Gastroesophageal sphincter (tissue), 4 donors: Measurements from ENCODE around the gene AKT3. TPM values are rescaled to one million over a fixed set of nuclear protein-coding genes. Genes with fewer than 3 reads are reported as not detected.

Experiments
- ATAC-seq: fragments of 150-250 bp; one replicate; pipeline ENCODE4 v1.9.1; 2016; ENCODE audit warnings: mild to moderate bottlenecking, moderate library complexity
- H3K27ac ChIP-seq, 4 donors: fragments of 200-600 bp; sonication (generic) in 3 of 4; 1 replicate in 3 of 4; 2 replicates in 1 of 4; pipeline ENCODE4 v1.5.1; 2016 to 2019
- H3K27me3 ChIP-seq: fragments of 200-600 bp; sonication (generic); one replicate; pipeline ENCODE4 v1.5.1; 2019
- H3K36me3 ChIP-seq, 2 donors: fragments of 200-600 bp; sonication (generic); one replicate each; pipeline ENCODE4 v1.5.1; 2019; ENCODE audit warnings: control low read depth in 1 of 2
- H3K4me1 ChIP-seq, 3 donors: fragments of 200-600 bp; sonication (generic); 1 replicate in 2 of 3; 2 replicates in 1 of 3; pipeline ENCODE4 v1.5.1; 2016 to 2019; ENCODE audit warnings: control low read depth in 2 of 3
- H3K4me3 ChIP-seq, 2 donors: fragments of 200-600 bp; sonication (generic); one replicate each; pipeline ENCODE4 v1.5.1; 2019; ENCODE audit warnings: mild to moderate bottlenecking in 1 of 2, moderate library complexity in 1 of 2
- H3K9me3 ChIP-seq, 3 donors: fragments of 200-600 bp; sonication (generic); one replicate each; pipeline ENCODE4 v1.5.1; 2017 to 2019; ENCODE audit warnings: control low read depth in 2 of 3
- EP300 ChIP-seq: sonication (generic); formaldehyde crosslinking; IDR thresholded peaks from one replicate; pipeline ENCODE4 v1.6.1; 2017; ENCODE audit warnings: antibody characterized with exemption, mild to moderate bottlenecking
- POLR2A ChIP-seq, 2 donors: fragments of 450-650 bp; IDR thresholded peaks; one replicate each; pipeline ENCODE4 v1.6.1; 2017; ENCODE audit warnings: antibody characterized with exemption in 2 of 2, mild to moderate bottlenecking in 2 of 2, moderate library complexity in 1 of 2
- POLR2AphosphoS5 ChIP-seq: sonication (generic); formaldehyde crosslinking; IDR thresholded peaks from one replicate; pipeline ENCODE4 v1.6.1; 2017; ENCODE audit warnings: antibody characterized with exemption
- WGBS, 2 donors: methylation state at CpG; one replicate each; pipeline ENCODE4 v1.1.5; 2018; ENCODE audit warnings: low coverage in 1 of 2; 5-methylcytosine and 5-hydroxymethylcytosine counted together
- total RNA-seq, 4 donors: library from RNA; depleted of rRNA; stranded (reverse); fragments of >200 nt; gene quantifications; one replicate each; pipeline ENCODE4 v1.1.0, GENCODE V29; 2016
- TF ChIP-seq, protein P1 (sequence below), 4 experiments: fragments of 200-600 bp in 2 of 4; fragments of 450-650 bp in 2 of 4; sonication (generic) in 1 of 4; IDR thresholded peaks; one replicate each; pipeline ENCODE4 v1.5.1; 2017 to 2019; ENCODE audit warnings: antibody characterized with exemption in 4 of 4, mild to moderate bottlenecking in 2 of 4, moderate library complexity in 2 of 4

Gene AKT3
- total RNA-seq, 4 donors from 2014 or later: 72.8 to 102 (median 89.3) TPM

DNA sequence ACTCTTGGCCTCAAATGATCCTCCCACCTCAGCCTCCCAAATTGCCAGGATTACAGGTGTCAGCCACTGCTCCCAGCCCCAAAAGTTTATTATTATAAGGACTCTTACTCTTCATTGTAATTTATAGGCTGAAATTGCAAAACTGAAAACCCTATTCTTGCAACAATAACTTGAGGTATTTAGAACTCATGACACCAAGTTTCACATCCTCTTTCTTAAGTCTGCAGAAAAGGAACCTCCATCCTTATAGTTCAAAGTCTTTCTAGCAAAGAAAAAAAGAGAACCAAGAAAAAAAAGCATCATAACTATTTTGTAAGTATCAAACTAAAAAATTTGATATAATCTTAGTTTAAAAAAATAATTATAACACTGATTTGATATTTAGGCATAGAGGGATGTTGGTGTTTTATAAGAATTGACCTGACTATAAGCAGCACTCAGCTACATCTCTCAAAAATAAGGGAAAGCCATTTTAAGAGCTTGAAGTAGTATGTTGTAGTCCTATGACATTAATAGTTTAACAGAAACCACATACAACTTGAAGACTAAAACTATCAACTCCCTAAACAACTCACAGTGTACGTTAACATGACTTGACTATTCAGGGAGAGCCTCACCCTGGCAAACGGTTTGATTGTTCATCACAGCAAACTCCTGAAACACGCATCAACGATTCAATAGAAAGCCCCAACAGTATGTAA, 122.4 kb downstream of the AKT3 start:
- Histone ChIP-seq H3K27me3 (no peaks in the 10 kb centered on the region), H3K4me3 (no peak overlapping the region), H3K9me3 (no peaks in the 10 kb centered on the region), H3K36me3 (no peaks in the 10 kb centered on the region), H3K4me1 (peaks cover 0 to 69% (median 15%) of the 10 kb centered on the region in 3 donors), H3K27ac (no peak overlapping the region)
- TF ChIP-seq POLR2A (IDR thresholded peaks at IDR 0.05) (no peak), EP300 (no peak), POLR2AphosphoS5 (no peak)
- TF ChIP-seq, protein P1, sequence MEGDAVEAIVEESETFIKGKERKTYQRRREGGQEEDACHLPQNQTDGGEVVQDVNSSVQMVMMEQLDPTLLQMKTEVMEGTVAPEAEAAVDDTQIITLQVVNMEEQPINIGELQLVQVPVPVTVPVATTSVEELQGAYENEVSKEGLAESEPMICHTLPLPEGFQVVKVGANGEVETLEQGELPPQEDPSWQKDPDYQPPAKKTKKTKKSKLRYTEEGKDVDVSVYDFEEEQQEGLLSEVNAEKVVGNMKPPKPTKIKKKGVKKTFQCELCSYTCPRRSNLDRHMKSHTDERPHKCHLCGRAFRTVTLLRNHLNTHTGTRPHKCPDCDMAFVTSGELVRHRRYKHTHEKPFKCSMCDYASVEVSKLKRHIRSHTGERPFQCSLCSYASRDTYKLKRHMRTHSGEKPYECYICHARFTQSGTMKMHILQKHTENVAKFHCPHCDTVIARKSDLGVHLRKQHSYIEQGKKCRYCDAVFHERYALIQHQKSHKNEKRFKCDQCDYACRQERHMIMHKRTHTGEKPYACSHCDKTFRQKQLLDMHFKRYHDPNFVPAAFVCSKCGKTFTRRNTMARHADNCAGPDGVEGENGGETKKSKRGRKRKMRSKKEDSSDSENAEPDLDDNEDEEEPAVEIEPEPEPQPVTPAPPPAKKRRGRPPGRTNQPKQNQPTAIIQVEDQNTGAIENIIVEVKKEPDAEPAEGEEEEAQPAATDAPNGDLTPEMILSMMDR (IDR thresholded peaks at IDR 0.05): no peak
- no peak for ATAC-seq
- 76 to 77% methylated on average over 4 of the region's 4 CpGs for WGBS, 2 donors

DNA sequence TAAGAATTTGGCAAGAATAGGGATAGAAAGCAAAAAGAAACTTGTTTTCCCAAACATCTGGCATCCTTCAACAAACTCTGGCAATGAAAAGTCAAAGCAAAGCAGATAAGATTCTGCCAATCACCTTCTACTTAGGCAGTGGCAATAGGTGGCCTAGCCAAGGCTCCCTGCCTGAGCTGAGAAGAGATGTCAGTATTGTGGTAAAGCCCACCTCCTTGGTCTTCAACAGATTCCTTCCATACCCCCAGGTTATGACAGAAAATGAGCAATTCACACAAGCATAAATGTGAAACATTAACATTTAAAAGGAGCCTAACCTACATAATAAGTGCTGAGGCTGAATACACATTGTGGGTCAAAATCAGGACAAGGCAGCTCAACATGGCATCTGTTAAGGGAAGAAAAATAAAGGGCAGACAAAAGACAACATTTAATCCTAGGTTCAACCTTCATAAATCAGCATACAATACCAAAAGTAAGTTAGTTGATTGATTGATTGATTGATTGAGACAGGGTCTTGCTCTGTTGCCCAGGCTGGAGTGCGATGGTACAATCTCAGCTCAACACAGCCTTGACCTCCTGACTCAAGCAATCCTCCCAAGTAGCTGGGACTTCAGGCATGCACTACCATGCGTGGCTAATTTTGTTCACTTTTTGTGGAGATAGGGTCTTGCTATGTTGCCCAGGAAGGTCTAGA, 123.1 kb downstream of the AKT3 start:
- no peaks in the 10 kb centered on the region for H3K27me3 ChIP-seq
- peaks cover 0 to 68% (median 15%) of the 10 kb centered on the region in 3 donors for H3K4me1 ChIP-seq
- H3K27ac ChIP-seq: no peak overlapping the region
- H3K9me3 ChIP-seq: no peaks in the 10 kb centered on the region
- H3K36me3 ChIP-seq: no peaks in the 10 kb centered on the region
- WGBS, 2 donors: 100% methylated on average over 1 to 2 of the region's 2 CpGs
- TF ChIP-seq POLR2A (IDR thresholded peaks at IDR 0.05) (no peak), POLR2AphosphoS5 (no peak), EP300 (no peak)
- TF ChIP-seq, protein P1 (IDR thresholded peaks at IDR 0.05): no peak
- H3K4me3 ChIP-seq: no peak overlapping the region
- no peak for ATAC-seq

DNA sequence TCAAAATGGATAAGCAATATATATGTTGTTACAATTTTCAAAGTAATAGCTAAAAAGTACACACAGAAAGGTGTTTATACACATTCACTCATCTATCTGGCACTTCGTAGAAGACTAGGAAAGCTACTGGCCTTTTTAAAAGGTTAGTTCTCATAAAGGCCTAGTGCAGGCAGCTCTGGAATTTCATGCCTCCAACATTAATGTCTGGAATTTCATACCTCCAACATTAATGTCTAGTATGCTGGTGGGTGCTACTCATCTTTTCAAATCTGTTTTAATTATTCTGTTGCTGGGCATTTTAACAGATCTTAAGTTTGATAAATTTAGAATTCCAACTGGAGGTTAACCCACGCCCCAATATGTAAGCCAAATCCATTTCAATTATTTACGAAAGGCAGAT, 124.2 kb downstream of the AKT3 start:
- ATAC-seq: no peak
- peaks cover 0 to 66% (median 7%) of the 10 kb centered on the region in 3 donors for H3K4me1 ChIP-seq
- H3K4me3 ChIP-seq: no peak overlapping the region
- H3K9me3 ChIP-seq: no peaks in the 10 kb centered on the region
- H3K27ac ChIP-seq: peak overlapping the region in 2 of 4 donors; percentile 17 to 42
- 60 to 80% methylated on average over 3 of the region's 3 CpGs for WGBS, 2 donors
- H3K27me3 ChIP-seq: no peaks in the 10 kb centered on the region
- H3K36me3 ChIP-seq: no peaks in the 10 kb centered on the region
- no peak for TF ChIP-seq POLR2AphosphoS5
- TF ChIP-seq POLR2A (IDR thresholded peaks at IDR 0.05): no peak
- TF ChIP-seq EP300: no peak
- TF ChIP-seq, protein P1 (IDR thresholded peaks at IDR 0.05): no peak

- Histone ChIP-seq H3K4me3 (no peak overlapping the region), H3K36me3 (no peaks in the 10 kb centered on the region), H3K27me3 (no peaks in the 10 kb centered on the region), H3K4me1 (peaks cover 0 to 58% (median 5%) of the 10 kb centered on the region in 3 donors), H3K27ac (peak overlapping the region in 2 of 4 donors; percentile 1 to 42), H3K9me3 (no peaks in the 10 kb centered on the region)
- no peak for ATAC-seq
- WGBS, 2 donors: 55 to 78% methylated on average over 3 of the region's 3 CpGs
- TF ChIP-seq EP300: no peak
- TF ChIP-seq POLR2AphosphoS5: no peak
- TF ChIP-seq, protein P1 (IDR thresholded peaks at IDR 0.05): no peak
- TF ChIP-seq POLR2A (IDR thresholded peaks at IDR 0.05): no peak
Observed at GRCh38 chr1:243725075-243725474, 125.0 kb downstream of the AKT3 start.
